Neural crest cell (in vitro differentiated cells): ENCODE results near the gene SLC5A10. TPM values are rescaled to one million over a fixed set of nuclear protein-coding genes. Genes with fewer than 3 reads are reported as not detected.

Experiments
- DNase-seq: peaks from one replicate; pipeline ENCODE4 v3.0.0; 2021; ENCODE audit warnings: low read depth, mixed read lengths, low spot score
- H3K27ac Mint-ChIP-seq: one replicate; pipeline ENCODE4 v1.8.0; 2021; ENCODE audit warnings: mild to moderate bottlenecking, mixed read lengths; ENCODE audit not compliant: unreplicated experiment
- H3K27me3 Mint-ChIP-seq: 2 replicates; pipeline ENCODE4 v1.8.0; 2021; ENCODE audit warnings: low read depth, mild to moderate bottlenecking, mixed read lengths
- H3K36me3 Mint-ChIP-seq: 2 replicates; pipeline ENCODE4 v1.8.0; 2021; ENCODE audit warnings: low read depth, mild to moderate bottlenecking, mixed read lengths
- H3K4me1 Mint-ChIP-seq: 2 replicates; pipeline ENCODE4 v1.8.0; 2021; ENCODE audit warnings: mixed read lengths
- H3K4me3 Mint-ChIP-seq: one replicate; pipeline ENCODE4 v1.8.0; 2021; ENCODE audit warnings: mild to moderate bottlenecking, mixed read lengths
- H3K9me3 Mint-ChIP-seq: 2 replicates; pipeline ENCODE4 v1.8.0; 2021; ENCODE audit warnings: mixed read lengths
- total RNA-seq: library from RNA; stranded (reverse); gene quantifications from 2 replicates; pipeline ENCODE4 v1.2.1, GENCODE V29; 2021
- TF ChIP-seq, protein P1 (sequence below): fragments of 200-600 bp; sonication (generic); conservative IDR thresholded peaks from 2 replicates; pipeline ENCODE4 v1.5.0; 2021; ENCODE audit warnings: antibody characterized with exemption, mild to moderate bottlenecking

The SLC5A10 gene
- total RNA-seq, 1 donor from 2014 or later, result not detected

DNA sequence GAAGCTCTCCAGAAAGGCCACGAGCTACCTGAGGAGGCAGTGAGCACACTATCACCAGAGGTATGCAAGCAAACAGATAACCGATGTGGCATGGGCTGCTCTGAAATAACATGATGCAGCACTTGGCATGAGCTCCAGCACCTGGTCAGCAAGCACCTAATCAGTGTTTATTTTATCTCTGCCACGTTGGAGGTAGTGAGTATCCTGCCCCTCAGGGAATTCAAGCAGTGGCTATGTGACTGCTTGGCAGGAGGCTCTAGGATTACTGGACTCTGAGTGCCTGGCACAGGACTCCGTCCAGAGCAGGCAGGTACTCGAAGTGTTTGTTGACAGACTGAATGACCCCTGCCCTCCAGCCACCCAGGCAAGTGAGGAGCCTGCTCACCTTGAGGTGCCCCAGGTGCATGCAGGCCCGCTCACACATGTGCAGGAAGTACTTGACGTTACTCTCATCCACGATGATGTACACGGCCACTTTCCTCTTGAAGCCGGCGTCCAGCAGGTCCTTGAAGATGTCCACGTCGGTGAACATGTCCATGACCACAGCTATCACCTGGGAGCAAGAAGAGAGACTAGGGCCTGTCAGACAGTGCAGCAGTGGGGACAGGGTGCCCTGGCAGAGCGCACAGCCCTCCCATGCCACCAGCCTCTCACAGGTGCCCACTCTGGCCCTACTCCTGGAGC is 36.0 kb downstream of the SLC5A10 start:
- H3K36me3 Mint-ChIP-seq, result no peaks in the 10 kb centered on the region
- no peak overlapping the region for H3K4me3 Mint-ChIP-seq
- no peaks in the 10 kb centered on the region for H3K27me3 Mint-ChIP-seq
- no peak for DNase-seq
- H3K27ac Mint-ChIP-seq, result no peak overlapping the region
- no peaks in the 10 kb centered on the region for H3K9me3 Mint-ChIP-seq
- no peaks in the 10 kb centered on the region for H3K4me1 Mint-ChIP-seq
- TF ChIP-seq, protein P1, sequence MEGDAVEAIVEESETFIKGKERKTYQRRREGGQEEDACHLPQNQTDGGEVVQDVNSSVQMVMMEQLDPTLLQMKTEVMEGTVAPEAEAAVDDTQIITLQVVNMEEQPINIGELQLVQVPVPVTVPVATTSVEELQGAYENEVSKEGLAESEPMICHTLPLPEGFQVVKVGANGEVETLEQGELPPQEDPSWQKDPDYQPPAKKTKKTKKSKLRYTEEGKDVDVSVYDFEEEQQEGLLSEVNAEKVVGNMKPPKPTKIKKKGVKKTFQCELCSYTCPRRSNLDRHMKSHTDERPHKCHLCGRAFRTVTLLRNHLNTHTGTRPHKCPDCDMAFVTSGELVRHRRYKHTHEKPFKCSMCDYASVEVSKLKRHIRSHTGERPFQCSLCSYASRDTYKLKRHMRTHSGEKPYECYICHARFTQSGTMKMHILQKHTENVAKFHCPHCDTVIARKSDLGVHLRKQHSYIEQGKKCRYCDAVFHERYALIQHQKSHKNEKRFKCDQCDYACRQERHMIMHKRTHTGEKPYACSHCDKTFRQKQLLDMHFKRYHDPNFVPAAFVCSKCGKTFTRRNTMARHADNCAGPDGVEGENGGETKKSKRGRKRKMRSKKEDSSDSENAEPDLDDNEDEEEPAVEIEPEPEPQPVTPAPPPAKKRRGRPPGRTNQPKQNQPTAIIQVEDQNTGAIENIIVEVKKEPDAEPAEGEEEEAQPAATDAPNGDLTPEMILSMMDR, result no peak

DNA sequence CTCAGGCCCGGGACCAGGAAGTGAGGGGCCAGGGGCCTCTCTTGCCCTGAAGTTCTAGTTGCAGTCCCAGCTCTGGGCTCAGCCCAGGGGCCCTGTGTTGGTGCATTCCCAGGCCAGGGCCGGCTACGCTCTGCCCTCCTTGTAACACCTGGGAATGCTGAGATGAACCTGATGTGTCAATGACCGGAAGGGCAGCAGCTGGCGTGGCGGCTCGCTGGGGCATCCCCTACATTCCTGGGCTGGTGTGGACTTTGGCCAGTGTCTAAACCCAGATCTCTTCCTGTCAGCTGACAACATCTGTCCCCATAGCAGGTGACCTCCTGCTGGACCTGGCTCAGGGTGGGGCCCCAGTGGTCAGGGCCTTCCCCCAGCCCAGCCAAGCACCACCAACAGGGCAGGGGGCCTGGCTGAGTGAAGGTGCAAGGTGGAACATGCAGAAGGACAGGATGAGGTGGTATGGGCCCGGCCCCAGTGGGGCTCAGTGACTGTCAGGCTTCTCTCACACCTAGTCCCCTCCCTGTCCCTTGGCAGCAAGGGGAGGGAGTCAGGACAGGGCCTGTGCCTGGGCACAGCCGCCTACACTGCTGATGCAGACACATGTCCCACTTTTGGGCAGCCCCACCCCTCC is 36.7 kb downstream of the SLC5A10 start:
- Mint-ChIP-seq H3K36me3 (no peaks in the 10 kb centered on the region), H3K27me3 (no peaks in the 10 kb centered on the region), H3K27ac (no peak overlapping the region), H3K4me3 (no peak overlapping the region), H3K4me1 (no peaks in the 10 kb centered on the region), H3K9me3 (no peaks in the 10 kb centered on the region)
- TF ChIP-seq, protein P1, result no peak
- DNase-seq, result no peak

DNA sequence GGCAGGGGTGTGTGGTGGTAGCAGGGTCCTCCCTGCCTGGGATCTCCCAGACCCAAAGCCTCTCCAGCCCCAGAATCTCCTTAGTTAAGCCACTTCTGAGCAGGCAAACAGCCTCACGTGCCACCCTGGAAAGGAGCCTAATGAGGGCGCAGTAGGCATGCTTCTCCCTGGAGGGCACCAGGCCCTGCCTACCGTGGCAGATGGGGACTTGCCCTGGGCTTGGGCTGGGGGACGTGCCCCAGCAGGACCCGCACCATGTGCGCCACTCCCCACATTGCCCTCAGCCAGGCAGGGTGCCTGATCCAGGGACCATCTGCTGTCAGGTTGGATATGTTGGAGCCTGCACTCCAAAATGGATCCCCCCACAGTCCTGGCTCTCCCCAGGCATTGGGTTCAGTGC is 38.4 kb downstream of the SLC5A10 start:
- H3K4me3 Mint-ChIP-seq, result no peak overlapping the region
- H3K4me1 Mint-ChIP-seq, result no peaks in the 10 kb centered on the region

DNA sequence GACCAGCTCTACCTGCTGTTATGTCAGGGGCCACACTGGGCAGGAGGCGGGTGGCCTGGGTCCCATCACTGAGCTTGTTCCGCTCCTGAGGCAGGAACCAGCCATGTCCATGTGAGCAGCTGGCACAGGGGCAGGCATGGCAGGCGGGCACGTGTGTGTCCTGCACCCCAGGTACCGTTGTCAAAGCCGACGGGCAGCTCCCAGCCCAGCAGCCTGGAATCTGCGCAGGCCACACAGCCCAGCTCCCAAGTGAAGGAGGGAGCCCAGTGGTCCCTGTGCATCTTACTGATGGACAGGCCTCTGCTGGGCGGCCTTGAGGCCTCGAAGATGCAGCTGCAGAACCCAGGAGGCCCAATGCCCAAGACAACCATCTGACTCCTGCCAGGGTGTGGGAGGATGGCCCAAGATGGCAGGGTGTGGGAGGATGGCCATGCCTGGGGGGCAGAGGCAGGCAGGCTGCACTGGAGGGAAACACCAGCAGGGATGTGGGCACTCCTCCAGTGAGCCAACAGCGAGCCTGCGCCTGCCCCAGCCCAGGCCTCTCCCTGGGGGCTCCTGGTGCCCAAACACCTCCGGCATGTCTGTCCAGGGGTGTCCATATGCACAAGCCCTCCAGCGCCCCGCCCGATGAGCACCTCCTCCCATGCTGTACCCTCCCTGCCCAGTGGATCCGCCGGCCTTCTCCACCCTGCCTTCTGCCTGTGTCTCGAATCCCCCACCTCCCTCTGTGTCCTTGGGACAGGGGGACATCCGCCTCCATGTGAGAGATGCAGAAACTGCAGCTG is 39.8 kb downstream of the SLC5A10 start:
- Mint-ChIP-seq H3K27ac (no peak overlapping the region), H3K9me3 (peaks cover 2% of the 10 kb centered on the region), H3K36me3 (peaks cover 5% of the 10 kb centered on the region), H3K27me3 (no peaks in the 10 kb centered on the region), H3K4me3 (no peak overlapping the region), H3K4me1 (no peaks in the 10 kb centered on the region)
- TF ChIP-seq, protein P1, result no peak
- no peak for DNase-seq

More for the DNA sequence above, 38.4 kb downstream of the SLC5A10 start:
- DNase-seq, result no peak
- H3K36me3 Mint-ChIP-seq, result peaks cover 5% of the 10 kb centered on the region
- no peak overlapping the region for H3K27ac Mint-ChIP-seq
- H3K9me3 Mint-ChIP-seq, result peaks cover 2% of the 10 kb centered on the region
- no peaks in the 10 kb centered on the region for H3K27me3 Mint-ChIP-seq
- TF ChIP-seq, protein P1, result no peak

DNA sequence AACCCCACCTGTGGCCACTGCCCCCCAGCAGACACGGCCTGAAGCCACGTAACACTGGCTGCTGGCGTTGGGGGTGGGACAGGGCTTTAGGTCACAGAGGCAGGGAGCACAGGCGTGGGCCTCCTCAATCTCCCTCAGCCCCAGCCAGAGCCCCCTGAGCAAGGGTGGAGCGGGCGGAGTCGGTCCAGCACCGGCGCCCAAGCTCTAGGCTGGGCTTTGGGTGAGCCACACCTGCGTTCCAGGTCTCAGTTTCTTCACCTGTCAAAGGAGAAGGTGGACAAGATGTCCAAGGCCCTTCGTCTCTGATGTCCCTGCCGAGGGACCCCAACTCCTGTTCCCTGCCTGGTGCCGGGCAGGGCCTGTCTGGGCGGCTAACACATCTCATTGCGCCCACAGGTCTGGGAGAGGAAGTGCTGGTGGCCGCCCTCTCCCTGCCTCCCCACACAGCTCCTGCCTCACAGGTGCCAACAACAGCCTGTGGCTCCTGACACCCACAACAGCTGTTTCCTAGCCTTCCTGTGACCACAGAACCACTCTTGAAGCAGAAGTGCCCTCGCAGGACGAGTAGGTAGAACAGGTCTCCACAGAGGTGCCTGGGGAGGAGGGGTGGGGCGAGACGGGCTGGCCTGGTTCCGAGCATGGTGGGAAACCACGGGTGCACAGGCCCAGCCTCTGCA is 40.6 kb downstream of the SLC5A10 start:
- H3K36me3 Mint-ChIP-seq, result peaks cover 5% of the 10 kb centered on the region
- TF ChIP-seq, protein P1, result no peak
- H3K27me3 Mint-ChIP-seq, result no peaks in the 10 kb centered on the region
- no peaks in the 10 kb centered on the region for H3K4me1 Mint-ChIP-seq
- peaks cover 2% of the 10 kb centered on the region for H3K9me3 Mint-ChIP-seq
- no peak for DNase-seq
- H3K27ac Mint-ChIP-seq, result no peak overlapping the region
- H3K4me3 Mint-ChIP-seq, result no peak overlapping the region
